ENCODE measurements around the gene TRPM2.

GRCh38 chr21:44314128-44314527, 39.3 kb upstream of the TRPM2 start:
- TF ChIP-seq, protein P1, sequence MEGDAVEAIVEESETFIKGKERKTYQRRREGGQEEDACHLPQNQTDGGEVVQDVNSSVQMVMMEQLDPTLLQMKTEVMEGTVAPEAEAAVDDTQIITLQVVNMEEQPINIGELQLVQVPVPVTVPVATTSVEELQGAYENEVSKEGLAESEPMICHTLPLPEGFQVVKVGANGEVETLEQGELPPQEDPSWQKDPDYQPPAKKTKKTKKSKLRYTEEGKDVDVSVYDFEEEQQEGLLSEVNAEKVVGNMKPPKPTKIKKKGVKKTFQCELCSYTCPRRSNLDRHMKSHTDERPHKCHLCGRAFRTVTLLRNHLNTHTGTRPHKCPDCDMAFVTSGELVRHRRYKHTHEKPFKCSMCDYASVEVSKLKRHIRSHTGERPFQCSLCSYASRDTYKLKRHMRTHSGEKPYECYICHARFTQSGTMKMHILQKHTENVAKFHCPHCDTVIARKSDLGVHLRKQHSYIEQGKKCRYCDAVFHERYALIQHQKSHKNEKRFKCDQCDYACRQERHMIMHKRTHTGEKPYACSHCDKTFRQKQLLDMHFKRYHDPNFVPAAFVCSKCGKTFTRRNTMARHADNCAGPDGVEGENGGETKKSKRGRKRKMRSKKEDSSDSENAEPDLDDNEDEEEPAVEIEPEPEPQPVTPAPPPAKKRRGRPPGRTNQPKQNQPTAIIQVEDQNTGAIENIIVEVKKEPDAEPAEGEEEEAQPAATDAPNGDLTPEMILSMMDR (conservative IDR thresholded peaks at IDR 0.05) = no peak
- TF ChIP-seq EZH2 (IDR thresholded peaks at IDR 0.05; ENCODE audit: low read depth) = no peak
